ENCODE measurements around the gene GSG1L.
"Not testable (repeated sequence)": the region's sequence is repeated elsewhere in the genome, so short reads cannot be mapped to it uniquely, and the experiment has no call there.

Gene GSG1L

DNA sequence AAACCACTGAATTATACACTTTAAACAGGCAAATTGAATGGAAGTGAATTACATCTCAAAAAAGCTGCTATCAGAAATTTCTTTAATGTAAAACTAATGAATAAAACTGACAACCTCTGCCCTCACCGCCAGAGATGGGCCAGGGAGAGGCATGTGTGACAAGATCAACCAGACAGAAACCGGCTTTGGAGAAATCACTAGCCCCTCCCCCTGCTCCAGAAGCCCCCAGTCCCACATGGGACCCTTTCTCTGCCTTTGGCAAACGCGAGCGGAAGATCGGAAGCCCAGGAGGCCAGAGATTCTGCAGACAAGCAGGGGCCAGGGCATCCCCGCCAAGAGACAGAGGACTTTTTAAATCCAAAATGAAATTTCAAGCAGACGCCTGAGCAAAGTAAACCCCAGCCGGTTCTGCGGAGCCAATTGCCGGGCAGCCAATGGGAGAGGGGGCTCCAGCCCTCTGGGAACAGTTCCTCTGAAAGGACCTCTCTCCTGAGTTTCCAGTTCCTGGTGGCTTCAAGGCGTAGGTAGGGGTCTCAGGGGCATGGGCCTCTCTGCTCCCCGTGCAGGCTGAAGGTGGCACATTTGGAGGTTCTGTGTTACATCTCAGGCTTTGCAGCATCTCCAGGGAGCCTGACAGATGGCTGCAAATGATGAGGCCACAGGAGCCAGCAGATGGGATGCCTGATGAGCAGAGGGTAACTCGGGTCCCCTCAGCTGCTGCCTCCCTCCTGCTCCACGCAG is 118.1 kb downstream of the GSG1L start:
- DNase-seq (ENCODE audit: low read depth), result no peak
- TF ChIP-seq CTCF (conservative IDR thresholded peaks at IDR 0.05; ENCODE audit: low read depth, low read length), result no peak
- no peak overlapping the region for H3K4me3 ChIP-seq (ENCODE audit: low read length)

DNA sequence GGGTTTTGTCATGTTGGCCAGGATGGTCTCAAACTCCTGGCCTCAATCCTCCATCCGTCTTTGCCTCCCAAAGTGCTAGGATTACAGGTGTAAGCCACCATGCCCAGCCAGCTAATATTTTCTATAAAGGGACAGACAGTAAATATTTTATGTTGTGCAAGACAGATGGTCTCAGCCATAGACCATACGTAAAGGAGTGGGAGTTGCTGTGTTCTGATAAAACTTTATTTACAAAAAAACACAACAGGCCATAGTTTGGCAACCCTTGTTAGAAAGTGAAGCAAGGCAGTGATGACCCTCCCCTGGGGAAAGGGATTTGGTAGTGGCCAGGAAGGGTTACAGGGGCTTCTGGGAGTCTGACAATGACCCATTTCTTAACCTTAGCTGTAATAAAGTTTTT is 119.7 kb downstream of the GSG1L start:
- no peak for DNase-seq (ENCODE audit: low read depth)
- H3K4me3 ChIP-seq (ENCODE audit: low read length), result no peak overlapping the region
- TF ChIP-seq CTCF (conservative IDR thresholded peaks at IDR 0.05; ENCODE audit: low read depth, low read length), result no peak

DNA sequence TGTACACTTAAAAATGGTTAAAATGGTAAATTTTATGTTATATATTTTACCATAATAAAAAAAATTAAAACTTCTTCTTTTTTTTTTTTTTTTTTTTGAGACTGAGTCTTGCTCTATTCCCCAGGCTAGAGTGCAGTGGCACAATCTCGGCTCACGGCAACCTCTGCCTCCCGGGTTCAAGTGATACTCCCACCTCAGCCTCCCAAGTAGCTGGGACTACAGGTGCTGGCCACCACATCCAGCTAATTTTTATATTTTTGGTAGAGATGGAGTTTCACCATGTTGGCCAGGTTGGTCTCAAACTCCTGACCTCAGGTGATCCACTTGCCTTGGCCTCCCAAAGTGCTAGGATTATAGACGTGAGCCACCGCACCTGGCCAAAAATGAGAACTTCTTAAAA is 121.4 kb downstream of the GSG1L start:
- H3K4me3 ChIP-seq (ENCODE audit: low read length); DNase-seq (ENCODE audit: low read depth): not testable (repeated sequence)

DNA sequence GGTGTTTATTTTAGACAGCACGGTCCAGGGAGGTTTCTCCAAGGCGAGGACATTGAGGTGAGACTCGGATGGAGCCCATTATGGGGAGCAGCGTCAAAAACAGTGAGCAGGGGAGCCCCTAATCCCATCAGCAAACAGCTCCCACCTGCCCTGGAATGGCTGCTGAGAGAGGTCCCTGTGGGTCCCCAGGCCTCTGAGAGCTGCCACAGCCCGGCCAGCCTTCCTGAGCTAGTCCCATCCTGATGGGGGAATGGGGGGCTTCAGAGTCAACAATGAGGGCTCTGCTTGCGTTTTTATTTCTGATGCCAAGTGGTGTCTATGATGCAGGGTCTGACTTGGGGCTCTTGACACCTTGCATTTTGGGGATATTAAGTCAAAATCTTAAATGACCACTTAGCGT is 128.4 kb downstream of the GSG1L start:
- H3K4me3 ChIP-seq (ENCODE audit: low read length), result no peak overlapping the region
- DNase-seq (ENCODE audit: low read depth), result no peak
- TF ChIP-seq CTCF (conservative IDR thresholded peaks at IDR 0.05; ENCODE audit: low read depth, low read length), result no peak

DNA sequence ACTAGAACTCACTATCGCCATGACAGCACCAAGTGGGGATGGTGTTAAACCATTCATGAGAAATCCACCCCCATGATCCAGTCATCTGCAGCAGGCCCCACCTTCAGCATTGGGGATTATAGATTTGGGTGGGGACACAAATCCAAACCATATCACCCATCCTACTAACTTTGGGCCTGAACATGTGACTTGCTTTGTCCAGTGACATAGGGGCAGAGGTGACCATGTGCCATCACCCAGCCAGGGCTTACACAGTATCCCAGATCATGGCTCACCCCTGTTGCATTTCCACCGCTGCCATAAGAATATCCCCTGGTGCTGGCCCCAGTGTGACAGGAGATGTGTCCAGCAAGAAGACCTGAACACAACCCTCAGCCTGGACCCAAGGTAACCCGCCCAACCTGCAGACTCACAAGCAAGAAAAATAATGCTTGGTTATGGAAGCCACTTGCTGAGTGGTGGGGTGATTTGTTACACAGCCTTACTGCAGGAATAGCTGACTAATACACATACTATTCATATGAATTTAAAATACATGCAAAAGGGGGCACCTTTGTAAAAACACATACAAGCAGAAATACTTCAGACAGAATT is 130.9 kb downstream of the GSG1L start:
- H3K4me3 ChIP-seq (ENCODE audit: low read length), result no peak overlapping the region
- TF ChIP-seq CTCF (conservative IDR thresholded peaks at IDR 0.05; ENCODE audit: low read depth, low read length), result no peak
- no peak for DNase-seq (ENCODE audit: low read depth)

DNA sequence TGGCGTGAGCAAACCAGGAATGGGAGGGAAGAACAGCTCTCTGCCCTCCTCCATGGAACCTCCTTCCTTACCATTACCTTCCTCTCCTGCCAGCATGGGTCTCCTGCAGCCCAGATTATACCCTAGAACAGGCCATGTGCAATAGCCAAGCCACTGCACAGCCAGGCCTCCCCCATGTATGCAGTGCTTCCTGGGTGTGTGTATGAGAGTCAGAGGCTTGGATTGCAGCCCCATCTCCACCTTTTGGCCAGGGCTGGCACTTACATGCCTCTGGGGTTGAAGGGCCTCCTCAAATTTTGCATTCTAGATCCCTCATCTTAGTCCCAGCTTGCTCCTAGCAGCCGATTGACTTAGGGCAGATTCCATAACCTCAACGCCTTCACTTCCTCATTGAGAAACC is 133.7 kb downstream of the GSG1L start:
- no peak for TF ChIP-seq CTCF (conservative IDR thresholded peaks at IDR 0.05; ENCODE audit: low read depth, low read length)
- H3K4me3 ChIP-seq (ENCODE audit: low read length), result no peak overlapping the region
- no peak for DNase-seq (ENCODE audit: low read depth)

DNA sequence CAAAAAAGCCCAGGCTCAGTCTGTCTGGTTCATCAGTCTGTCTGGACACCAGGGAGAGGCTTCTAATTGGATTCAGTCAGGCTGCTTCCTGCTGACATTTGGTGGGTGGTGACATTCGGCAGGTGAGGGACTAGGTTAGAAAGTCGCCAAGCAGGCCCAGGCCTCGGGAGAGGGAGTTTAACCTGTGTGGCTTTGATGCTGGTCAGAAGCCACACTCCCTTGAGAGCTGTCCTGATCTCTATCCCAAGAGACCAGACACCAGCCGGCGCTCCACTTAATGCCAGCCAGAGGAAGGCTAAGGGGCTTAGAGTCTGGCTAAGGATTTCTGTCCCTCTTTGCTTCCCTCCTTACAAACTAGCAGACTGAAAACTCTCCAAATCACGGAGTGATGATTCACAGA is 135.0 kb downstream of the GSG1L start:
- no peak for TF ChIP-seq CTCF (conservative IDR thresholded peaks at IDR 0.05; ENCODE audit: low read depth, low read length)
- H3K4me3 ChIP-seq (ENCODE audit: low read length), result no peak overlapping the region
- no peak for DNase-seq (ENCODE audit: low read depth)

All from retinal pigment epithelial cell (primary cell).